Liver (tissue), 9 donors: ENCODE measurements around the gene CCDC61. TPM values are rescaled to one million over a fixed set of nuclear protein-coding genes. Genes with fewer than 3 reads are reported as not detected.

Experiments
- DNase-seq: peaks from one replicate; pipeline ENCODE4 v3.0.0-alpha.2; 2017; ENCODE audit warnings: low spot score
- H3K27ac ChIP-seq, 2 donors: one replicate each; pipeline ENCODE4 v1.7.0; 2013; ENCODE audit warnings: inconsistent platforms in 2 of 2, low read length in 2 of 2, control low read depth in 1 of 2, low read depth in 1 of 2, mild to moderate bottlenecking in 1 of 2
- H3K27me3 ChIP-seq, 4 donors: one replicate each; pipeline versions ENCODE4 v1.6.1 to v1.7.0; 2013; ENCODE audit warnings: low read length in 3 of 4, inconsistent platforms in 1 of 4, mild to moderate bottlenecking in 1 of 4, moderate library complexity in 1 of 4; ENCODE audit not compliant: control insufficient read depth in 4 of 4, insufficient read depth in 4 of 4
- H3K36me3 ChIP-seq, 4 donors: one replicate each; pipeline versions ENCODE4 v1.6.1 to v1.7.0; 2013; ENCODE audit warnings: low read length in 3 of 4, mild to moderate bottlenecking in 3 of 4, low read depth in 1 of 4, moderate library complexity in 1 of 4; ENCODE audit not compliant: control insufficient read depth in 4 of 4, insufficient read depth in 3 of 4
- H3K4me1 ChIP-seq, 4 donors: one replicate each; pipeline versions ENCODE4 v1.6.1 to v1.7.0; 2013; ENCODE audit warnings: low read length in 3 of 4, mild to moderate bottlenecking in 3 of 4, moderate library complexity in 1 of 4; ENCODE audit not compliant: control insufficient read depth in 4 of 4, insufficient read depth in 4 of 4
- H3K4me3 ChIP-seq, 3 donors: one replicate each; pipeline versions ENCODE4 v1.6.1 to v1.7.0; 2013; ENCODE audit warnings: low read length in 3 of 3, control low read depth in 1 of 3, low read depth in 1 of 3, mild to moderate bottlenecking in 1 of 3
- H3K9ac ChIP-seq, 2 donors: one replicate each; pipeline ENCODE4 v1.7.0; 2013; ENCODE audit warnings: low read length in 2 of 2, mild to moderate bottlenecking in 2 of 2, moderate library complexity in 2 of 2, control low read depth in 1 of 2, low read depth in 1 of 2
- H3K9me3 ChIP-seq, 4 donors: one replicate each; pipeline versions ENCODE4 v1.6.1 to v1.7.0; 2013; ENCODE audit warnings: low read length in 3 of 4; ENCODE audit not compliant: control insufficient read depth in 4 of 4
- EGR1 ChIP-seq, 2 donors: IDR thresholded peaks; 2 replicates each; pipeline ENCODE4 v1.6.1; 2016 to 2018; ENCODE audit warnings: antibody characterized with exemption in 2 of 2, low read depth in 2 of 2
- FOXA1 ChIP-seq: IDR thresholded peaks from 2 replicates; pipeline ENCODE4 v1.6.1; 2016; ENCODE audit warnings: antibody characterized with exemption
- FOXA2 ChIP-seq: IDR thresholded peaks from 2 replicates; pipeline ENCODE4 v1.6.1; 2016; ENCODE audit warnings: antibody characterized with exemption
- GABPA ChIP-seq, 2 donors: IDR thresholded peaks in 1 of 2; conservative IDR thresholded peaks in 1 of 2; 2 replicates each; pipeline ENCODE4 v1.6.1; 2016; ENCODE audit warnings: antibody characterized with exemption in 2 of 2, mild to moderate bottlenecking in 1 of 2, moderate library complexity in 1 of 2
- HNF4A ChIP-seq, 2 donors: conservative IDR thresholded peaks; 2 replicates each; pipeline ENCODE4 v1.6.1; 2016; ENCODE audit warnings: antibody characterized with exemption in 2 of 2, mild to moderate bottlenecking in 2 of 2
- HNF4G ChIP-seq: IDR thresholded peaks from 2 replicates; pipeline ENCODE4 v1.6.1; 2016; ENCODE audit warnings: antibody characterized with exemption
- JUND ChIP-seq, 2 donors: IDR thresholded peaks; 2 replicates each; pipeline ENCODE4 v1.6.1; 2016; ENCODE audit warnings: antibody characterized with exemption in 2 of 2
- NR2F2 ChIP-seq: IDR thresholded peaks from 2 replicates; pipeline ENCODE4 v1.6.1; 2016; ENCODE audit warnings: antibody characterized with exemption
- RAD21 ChIP-seq, 2 donors: IDR thresholded peaks; 2 replicates each; pipeline ENCODE4 v1.6.1; 2016; ENCODE audit warnings: antibody characterized with exemption in 2 of 2, mild to moderate bottlenecking in 2 of 2
- SP1 ChIP-seq: IDR thresholded peaks from 2 replicates; pipeline ENCODE4 v1.6.1; 2018; ENCODE audit warnings: antibody characterized with exemption, mild to moderate bottlenecking
- TAF1 ChIP-seq: conservative IDR thresholded peaks from 2 replicates; pipeline ENCODE4 v1.6.1; 2016; ENCODE audit warnings: antibody characterized with exemption, mild to moderate bottlenecking
- YY1 ChIP-seq: IDR thresholded peaks from 2 replicates; pipeline ENCODE4 v1.6.1; 2016; ENCODE audit warnings: antibody characterized with exemption, mild to moderate bottlenecking
- WGBS: extraction: QIAGEN DNeasy Blood & Tissue Kit; methylation state at CpG from one replicate; pipeline ENCODE4 v1.1.7; 2013; 5-methylcytosine and 5-hydroxymethylcytosine counted together
- polyA plus RNA-seq, 2 donors: library from polyadenylated mRNA; stranded (reverse) in 1 of 2; unstranded in 1 of 2; fragments of 200-250 nt in 1 of 2; fragments of >200 nt in 1 of 2; fragmentation: Nextera tagmentation in 1 of 2; extraction: Ambion mirVana in 1 of 2; gene quantifications; one replicate each; pipeline versions ENCODE4 v1.2.1 to v1.2.3, GENCODE V29; 2013 to 2015
- total RNA-seq, 2 donors: library from RNA; depleted of rRNA; stranded (reverse); fragments of >200 nt; gene quantifications; one replicate each; pipeline ENCODE4 v1.2.3, GENCODE V29; 2014
- TF ChIP-seq, protein P1 (sequence below): IDR thresholded peaks from 2 replicates; pipeline ENCODE4 v1.6.1; 2016; ENCODE audit warnings: antibody characterized with exemption
- TF ChIP-seq, protein P2 (sequence below): fragments of 150-350 bp; IDR thresholded peaks from 2 replicates; pipeline ENCODE4 v1.5.1; 2017; ENCODE audit warnings: improper control_type of control experiment, low read depth, low read length; ENCODE audit not compliant: missing input control
- TF ChIP-seq, protein P3 (sequence below): IDR thresholded peaks from 2 replicates; pipeline ENCODE4 v1.6.1; 2016; ENCODE audit warnings: antibody characterized with exemption
- donor health status: healthy.
- donor health status: healthy.
- donor health status: healthy.
- donor health status: healthy.
- donor health status: healthy.

The CCDC61 gene
- total and polyA plus RNA-seq, 4 donors, result 1.7 to 6.3 (median 2.9) TPM

DNA sequence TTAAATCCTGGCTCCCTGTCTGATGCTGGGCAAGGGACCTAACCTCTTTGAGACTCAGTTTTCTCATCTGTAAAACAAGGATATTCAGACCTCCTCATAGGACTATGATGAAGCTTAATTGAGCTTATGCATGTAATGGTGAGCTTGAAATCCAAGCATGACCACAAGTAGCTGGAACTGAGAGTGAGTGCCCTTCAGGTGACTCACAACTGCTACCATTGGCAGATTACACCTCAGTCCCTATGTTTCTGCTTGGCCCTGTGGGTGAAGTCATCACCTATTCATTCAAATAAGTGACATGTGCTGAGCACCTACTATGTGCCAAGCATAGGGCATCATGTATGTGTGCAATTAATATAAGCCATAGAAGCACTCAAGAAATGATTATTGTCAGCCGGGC, 47.3 kb upstream of the CCDC61 start:
- Histone ChIP-seq H3K27ac (no peak overlapping the region), H3K4me1 (peaks cover 0 to 4% (median 1%) of the 10 kb centered on the region in 4 donors), H3K27me3 (peaks cover 0 to 1% (median 0%) of the 10 kb centered on the region in 4 donors), H3K9me3 (peaks cover 0 to under 1% (median 0%) of the 10 kb centered on the region in 4 donors), H3K9ac (no peak overlapping the region), H3K4me3 (no peak overlapping the region), H3K36me3 (no peaks in the 10 kb centered on the region)
- no peak for TF ChIP-seq RAD21 (IDR thresholded peaks at IDR 0.05)
- 96% methylated on average over 1 of the region's 1 CpG for WGBS
- no peak for DNase-seq

DNA sequence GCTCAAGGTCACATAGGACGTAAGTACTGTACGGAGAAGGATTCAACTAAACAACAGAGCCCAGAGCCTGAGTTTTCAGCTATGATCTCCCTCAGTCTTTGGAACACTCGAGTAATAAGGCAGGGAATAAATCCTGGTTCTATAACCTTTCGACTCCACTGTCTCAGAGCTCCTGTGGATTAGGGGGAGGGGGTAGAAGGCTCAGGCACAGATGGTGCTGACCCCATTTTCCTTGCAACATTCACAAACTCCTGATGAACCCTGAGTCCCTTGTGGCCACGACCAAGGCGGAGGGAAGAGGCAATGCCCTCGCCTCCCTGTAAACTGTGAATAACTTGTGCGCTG, 43.0 kb upstream of the CCDC61 start:
- Histone ChIP-seq H3K9me3 (peaks cover 0 to 7% (median 3%) of the 10 kb centered on the region in 4 donors), H3K36me3 (no peaks in the 10 kb centered on the region), H3K27ac (no peak overlapping the region), H3K4me3 (no peak overlapping the region), H3K27me3 (peaks cover 0 to 4% (median 0%) of the 10 kb centered on the region in 4 donors), H3K9ac (no peak overlapping the region), H3K4me1 (peaks cover 0 to 7% (median 3%) of the 10 kb centered on the region in 4 donors)
- WGBS, result 45% methylated on average over 8 of the region's 8 CpGs
- no peak for DNase-seq
- TF ChIP-seq NR2F2 (no peak), FOXA2 (no peak), RAD21 (IDR thresholded peaks at IDR 0.05) (no peak), JUND (IDR thresholded peaks at IDR 0.05) (no peak), FOXA1 (no peak), SP1 (no peak), EGR1 (IDR thresholded peaks at IDR 0.05; ENCODE audit: low read depth in 2 of 2) (no peak), HNF4A (conservative IDR thresholded peaks at IDR 0.05) (no peak), HNF4G (no peak), YY1 (no peak), GABPA (IDR thresholded peaks at IDR 0.05 in 1 of 2, conservative IDR thresholded peaks at IDR 0.05 in 1 of 2) (no peak), TAF1 (no peak)
- TF ChIP-seq, protein P1, sequence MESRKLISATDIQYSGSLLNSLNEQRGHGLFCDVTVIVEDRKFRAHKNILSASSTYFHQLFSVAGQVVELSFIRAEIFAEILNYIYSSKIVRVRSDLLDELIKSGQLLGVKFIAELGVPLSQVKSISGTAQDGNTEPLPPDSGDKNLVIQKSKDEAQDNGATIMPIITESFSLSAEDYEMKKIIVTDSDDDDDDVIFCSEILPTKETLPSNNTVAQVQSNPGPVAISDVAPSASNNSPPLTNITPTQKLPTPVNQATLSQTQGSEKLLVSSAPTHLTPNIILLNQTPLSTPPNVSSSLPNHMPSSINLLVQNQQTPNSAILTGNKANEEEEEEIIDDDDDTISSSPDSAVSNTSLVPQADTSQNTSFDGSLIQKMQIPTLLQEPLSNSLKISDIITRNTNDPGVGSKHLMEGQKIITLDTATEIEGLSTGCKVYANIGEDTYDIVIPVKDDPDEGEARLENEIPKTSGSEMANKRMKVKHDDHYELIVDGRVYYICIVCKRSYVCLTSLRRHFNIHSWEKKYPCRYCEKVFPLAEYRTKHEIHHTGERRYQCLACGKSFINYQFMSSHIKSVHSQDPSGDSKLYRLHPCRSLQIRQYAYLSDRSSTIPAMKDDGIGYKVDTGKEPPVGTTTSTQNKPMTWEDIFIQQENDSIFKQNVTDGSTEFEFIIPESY, result no peak
- TF ChIP-seq, protein P2, sequence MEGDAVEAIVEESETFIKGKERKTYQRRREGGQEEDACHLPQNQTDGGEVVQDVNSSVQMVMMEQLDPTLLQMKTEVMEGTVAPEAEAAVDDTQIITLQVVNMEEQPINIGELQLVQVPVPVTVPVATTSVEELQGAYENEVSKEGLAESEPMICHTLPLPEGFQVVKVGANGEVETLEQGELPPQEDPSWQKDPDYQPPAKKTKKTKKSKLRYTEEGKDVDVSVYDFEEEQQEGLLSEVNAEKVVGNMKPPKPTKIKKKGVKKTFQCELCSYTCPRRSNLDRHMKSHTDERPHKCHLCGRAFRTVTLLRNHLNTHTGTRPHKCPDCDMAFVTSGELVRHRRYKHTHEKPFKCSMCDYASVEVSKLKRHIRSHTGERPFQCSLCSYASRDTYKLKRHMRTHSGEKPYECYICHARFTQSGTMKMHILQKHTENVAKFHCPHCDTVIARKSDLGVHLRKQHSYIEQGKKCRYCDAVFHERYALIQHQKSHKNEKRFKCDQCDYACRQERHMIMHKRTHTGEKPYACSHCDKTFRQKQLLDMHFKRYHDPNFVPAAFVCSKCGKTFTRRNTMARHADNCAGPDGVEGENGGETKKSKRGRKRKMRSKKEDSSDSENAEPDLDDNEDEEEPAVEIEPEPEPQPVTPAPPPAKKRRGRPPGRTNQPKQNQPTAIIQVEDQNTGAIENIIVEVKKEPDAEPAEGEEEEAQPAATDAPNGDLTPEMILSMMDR, result no peak
- TF ChIP-seq, protein P3, sequence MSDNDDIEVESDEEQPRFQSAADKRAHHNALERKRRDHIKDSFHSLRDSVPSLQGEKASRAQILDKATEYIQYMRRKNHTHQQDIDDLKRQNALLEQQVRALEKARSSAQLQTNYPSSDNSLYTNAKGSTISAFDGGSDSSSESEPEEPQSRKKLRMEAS, result no peak
